Cardiac muscle cell (in vitro differentiated cells and primary cell): ENCODE measurements around the gene ZNF8. TPM values are rescaled to one million over a fixed set of nuclear protein-coding genes. Genes with fewer than 3 reads are reported as not detected.
A peak's percentile ranks its signal among the peaks of the same experiment; 100 is the strongest.

ENCODE experiments used
- DNase-seq, 2 donors: peaks; one replicate each; pipeline versions ENCODE4 v3.0.0 to v3.0.0-alpha.2; 2010 to 2017; ENCODE audit warnings: low read depth in 1 of 2, low spot score in 1 of 2
- H3K27ac ChIP-seq: fragments of 200-600 bp; sonication (generic); 2 replicates; pipeline ENCODE4 v1.5.1; 2016
- H3K27me3 ChIP-seq: fragments of 200-600 bp; sonication (generic); 2 replicates; pipeline ENCODE4 v1.6.0; 2016; ENCODE audit warnings: control low read depth
- H3K36me3 ChIP-seq: fragments of 200-600 bp; sonication (generic); 2 replicates; pipeline ENCODE4 v1.5.1; 2016; ENCODE audit warnings: control low read depth
- H3K4me1 ChIP-seq: fragments of 200-600 bp; sonication (generic); 2 replicates; pipeline ENCODE4 v1.8.1; 2017; ENCODE audit warnings: low read depth, mild to moderate bottlenecking, mixed run types
- H3K4me3 ChIP-seq: fragments of 200-600 bp; sonication (generic); 2 replicates; pipeline ENCODE4 v1.5.1; 2016; ENCODE audit warnings: mild to moderate bottlenecking
- H3K9me3 ChIP-seq: fragments of 200-600 bp; sonication (generic); 2 replicates; pipeline ENCODE4 v1.5.1; 2017; ENCODE audit warnings: low read depth, mild to moderate bottlenecking, control low read depth
- CTCF ChIP-seq: IDR thresholded peaks from 2 replicates; pipeline ENCODE4 v1.5.1; 2012; ENCODE audit warnings: low read depth, mild to moderate bottlenecking, low read length
- polyA plus RNA-seq: library from polyadenylated mRNA; unstranded; fragments of >200 nt; fragmentation: Nextera tagmentation; extraction: Ambion mirVana; gene quantifications from 2 replicates; pipeline ENCODE4 v1.2.1, GENCODE V29; 2016
- total RNA-seq: library from RNA; depleted of rRNA; stranded (reverse); fragments of >200 nt; gene quantifications from 2 replicates; pipeline ENCODE4 v1.2.3, GENCODE V29; 2016

The ZNF8 gene
- total RNA-seq (11.3 and 14.7 TPM in 2 replicates), polyA plus RNA-seq (2.2 and 2.7 TPM in 2 replicates)

DNA sequence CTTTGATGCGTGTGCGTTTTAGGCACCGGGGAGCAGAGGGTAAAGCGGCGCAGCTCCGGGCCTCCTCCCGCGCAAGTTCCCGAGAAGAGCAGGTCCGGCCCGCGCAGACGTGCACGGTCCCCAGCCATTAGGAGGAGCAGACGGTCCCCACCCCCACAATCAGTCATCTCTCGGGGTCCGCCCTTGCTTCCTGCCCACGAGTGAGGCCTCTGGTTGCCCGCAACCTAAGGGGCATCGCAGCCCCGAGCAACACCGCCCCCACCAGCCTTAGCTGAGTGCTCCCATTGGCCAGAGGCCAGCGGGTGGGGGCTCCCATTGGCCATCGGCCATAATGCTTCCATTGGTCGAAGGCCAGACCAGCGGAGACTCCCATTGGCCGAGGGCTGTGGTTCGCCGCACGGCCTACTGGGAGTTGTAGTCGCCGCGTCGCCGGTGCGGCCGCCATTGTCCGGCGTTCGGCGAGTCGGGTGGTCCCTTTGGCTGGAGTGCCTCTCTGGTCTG lies at the start of gene ZNF8:
TSS of gene ZNF8 (plus strand) at position 415 of the 501 bp plus-strand sequence. CDS start 127 bp downstream, outside the sequence.
- Histone ChIP-seq H3K27ac (peak within 1 kb of the TSS; percentile 98), H3K4me3 (peak within 1 kb of the TSS; percentile 58), H3K27me3 (no peaks in the 10 kb centered on the region), H3K36me3 (no peaks in the 10 kb centered on the region), H3K9me3 (no peaks in the 10 kb centered on the region), H3K4me1 (peaks cover 5% of the 10 kb centered on the region)
- peak; percentile 99 for DNase-seq
- TF ChIP-seq CTCF = peak; percentile 9

DNA sequence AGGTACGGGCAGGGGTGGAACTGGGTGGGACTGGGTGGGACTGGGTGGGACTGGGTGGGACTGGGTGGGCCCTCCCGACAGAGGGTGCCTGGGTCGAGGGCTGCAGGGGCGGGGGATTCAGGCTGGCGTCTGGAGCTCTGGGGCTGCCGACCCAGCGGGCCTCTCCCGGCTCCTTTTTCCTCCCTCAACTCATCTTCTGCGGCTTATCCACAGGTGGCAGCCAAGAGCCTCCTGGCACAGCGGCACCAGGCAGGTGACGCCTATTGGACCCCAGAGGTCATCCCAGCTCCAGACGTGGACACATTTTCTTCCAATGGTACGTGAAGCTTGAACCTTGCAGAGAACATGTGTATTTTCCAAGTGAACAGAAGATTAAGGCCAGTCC lies 49.5 kb upstream of the ZNF8 start:
- H3K4me3 ChIP-seq = peak overlapping the region; percentile 53
- H3K9me3 ChIP-seq = no peaks in the 10 kb centered on the region
- peaks cover 30% of the 10 kb centered on the region for H3K36me3 ChIP-seq
- peak overlapping the region; percentile 84 for H3K27ac ChIP-seq
- no peak for TF ChIP-seq CTCF
- no peaks in the 10 kb centered on the region for H3K27me3 ChIP-seq
- peaks cover 5% of the 10 kb centered on the region for H3K4me1 ChIP-seq
- peak; percentile 36 for DNase-seq

DNA sequence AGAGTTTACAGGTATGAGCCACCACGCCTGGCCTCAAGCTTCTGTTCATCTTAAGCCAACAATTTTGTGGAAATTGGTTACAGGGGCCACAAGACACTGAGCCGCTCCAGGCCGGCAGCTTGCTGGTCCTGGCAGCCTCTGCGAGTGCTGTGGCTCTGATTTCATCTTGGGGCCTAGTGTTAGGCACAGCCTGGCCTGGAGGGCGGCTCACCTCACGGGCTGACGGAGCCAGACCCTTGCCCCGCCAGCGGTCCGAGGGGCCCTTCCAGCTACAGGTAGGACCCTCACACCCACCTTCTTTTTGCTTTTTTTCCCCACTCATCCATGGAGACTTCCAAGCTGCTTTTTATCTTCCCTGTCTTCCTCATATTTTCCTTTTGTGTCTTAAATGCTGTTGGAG lies 41.4 kb upstream of the ZNF8 start:
- Histone ChIP-seq H3K36me3 (peaks cover 31% of the 10 kb centered on the region), H3K4me1 (no peaks in the 10 kb centered on the region), H3K9me3 (no peaks in the 10 kb centered on the region)

GRCh38 chr19:58243351-58243750 lies 35.4 kb upstream of the ZNF8 start:
- DNase-seq = no peak
- no peak overlapping the region for H3K27ac ChIP-seq
- no peak overlapping the region for H3K4me3 ChIP-seq
- H3K9me3 ChIP-seq = peaks cover under 1% of the 10 kb centered on the region
- H3K4me1 ChIP-seq = no peaks in the 10 kb centered on the region
- H3K27me3 ChIP-seq = no peaks in the 10 kb centered on the region
- peaks cover 61% of the 10 kb centered on the region for H3K36me3 ChIP-seq
- no peak for TF ChIP-seq CTCF

More for the DNA sequence above, 41.4 kb upstream of the ZNF8 start:
- no peak for TF ChIP-seq CTCF
- H3K27me3 ChIP-seq = no peaks in the 10 kb centered on the region
- no peak for DNase-seq
- no peak overlapping the region for H3K27ac ChIP-seq
- H3K4me3 ChIP-seq = no peak overlapping the region

DNA sequence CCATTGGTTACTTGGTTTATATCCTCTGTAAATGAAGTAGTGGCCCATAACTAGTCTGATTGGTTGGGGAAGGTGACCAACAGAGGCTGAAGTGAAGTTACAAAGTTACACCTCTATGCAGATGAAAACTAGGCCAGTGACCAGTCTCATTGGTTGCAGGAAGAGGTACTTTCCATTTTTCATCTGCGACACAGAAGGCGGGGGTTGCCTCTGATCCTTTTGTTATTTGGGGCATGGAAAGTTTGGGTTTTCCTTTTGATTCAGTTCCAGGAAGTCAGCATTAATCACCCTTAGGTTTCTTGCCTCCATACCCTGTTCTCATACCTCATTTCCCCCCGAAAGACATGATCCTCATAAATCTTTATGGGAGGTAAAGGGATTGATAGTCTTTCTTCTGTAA lies 29.9 kb upstream of the ZNF8 start:
- TF ChIP-seq CTCF = no peak
- no peak for DNase-seq
- H3K9me3 ChIP-seq = peaks cover 23% of the 10 kb centered on the region
- no peaks in the 10 kb centered on the region for H3K27me3 ChIP-seq
- H3K4me1 ChIP-seq = no peaks in the 10 kb centered on the region
- H3K4me3 ChIP-seq = no peak overlapping the region
- H3K36me3 ChIP-seq = peaks cover 77% of the 10 kb centered on the region
- no peak overlapping the region for H3K27ac ChIP-seq
